IMR-90 (cell line): ENCODE data around the gene KRTAP4-16. TPM values are rescaled to one million over a fixed set of nuclear protein-coding genes. Genes with fewer than 3 reads are reported as not detected.

ENCODE experiments used
- ATAC-seq: fragments of 200-7000 bp; cut with Tn5 transposase; 2 replicates; pipeline ENCODE4 v1.9.1; 2020; ENCODE audit warnings: low read depth, mild to moderate bottlenecking, moderate library complexity
- BruUV-seq: library from RNA; stranded (reverse); fragments of 400-500 nt; replicated peaks from 2 replicates; lab custom pipeline; 2021; lab: Mats Ljungman, UMichigan
- CTCF ChIA-PET: fragments of 300-600 bp; formaldehyde crosslinking; extraction: SDS; loops from one replicate; lab custom pipeline; 2021; ENCODE audit warnings: antibody characterized with exemption; lab: Yijun Ruan, JAX
- POLR2A ChIA-PET: fragments of 300-600 bp; sonication (Branson Sonifier 250); formaldehyde crosslinking; loops from one replicate; lab custom pipeline; 2022; ENCODE audit warnings: antibody characterized with exemption; ENCODE audit not compliant: unreplicated experiment; lab: Charles Lee
- DNase-seq: peaks from one replicate; pipeline ENCODE4 v3.0.0; 2013
- H2AFZ ChIP-seq: replicated peaks from 2 replicates; pipeline ENCODE3; 2013; ENCODE audit warnings: low read length, mild to moderate bottlenecking; ENCODE audit not compliant: poor library complexity
- H2AK5ac ChIP-seq: 2 replicates; pipeline ENCODE4 v1.6.1; 2013; ENCODE audit warnings: low read depth, low read length, inconsistent platforms
- H2AK9ac ChIP-seq: replicated peaks from 2 replicates; pipeline ENCODE3; 2013; ENCODE audit warnings: mild to moderate bottlenecking, low read depth, low read length, moderate library complexity; ENCODE audit not compliant: poor library complexity
- H2BK120ac ChIP-seq: 2 replicates; pipeline ENCODE4 v1.6.1; 2013; ENCODE audit warnings: low read depth, low read length, inconsistent platforms
- H2BK15ac ChIP-seq: 3 replicates; pipeline ENCODE4 v1.6.1; 2013; ENCODE audit warnings: low read depth, low read length, inconsistent platforms
- H2BK20ac ChIP-seq: 2 replicates; pipeline ENCODE4 v1.6.1; 2013; ENCODE audit warnings: low read depth, mild to moderate bottlenecking, inconsistent platforms, low read length, moderate library complexity
- H2BK5ac ChIP-seq: 2 replicates; pipeline ENCODE4 v1.6.1; 2013; ENCODE audit warnings: mild to moderate bottlenecking, low read depth, low read length, inconsistent platforms; ENCODE audit not compliant: poor library complexity, severe bottlenecking
- H3K14ac ChIP-seq: replicated peaks from 2 replicates; pipeline ENCODE4 v1.6.1; 2013; ENCODE audit warnings: low read depth, low read length, inconsistent platforms
- H3K18ac ChIP-seq: 2 replicates; pipeline ENCODE4 v1.6.1; 2013; ENCODE audit warnings: low read depth, low read length, control low read depth
- H3K23ac ChIP-seq: 2 replicates; pipeline ENCODE4 v1.6.1; 2013; ENCODE audit warnings: low read depth, low read length, inconsistent platforms
- H3K27ac ChIP-seq: 2 replicates; pipeline ENCODE4 v1.5.1; 2013; ENCODE audit warnings: mild to moderate bottlenecking, control low read depth, low read length; ENCODE audit not compliant: insufficient read depth
- H3K27me3 ChIP-seq: 2 replicates; pipeline ENCODE4 v1.6.1; 2013; ENCODE audit warnings: low read length; ENCODE audit not compliant: control insufficient read depth, insufficient read depth
- H3K36me3 ChIP-seq: 2 replicates; pipeline ENCODE4 v1.6.1; 2013; ENCODE audit warnings: low read length, mixed read lengths; ENCODE audit not compliant: control insufficient read depth, insufficient read depth
- H3K4ac ChIP-seq: 2 replicates; pipeline ENCODE4 v1.6.1; 2013; ENCODE audit warnings: low read depth, low read length, inconsistent platforms
- H3K4me1 ChIP-seq: 2 replicates; pipeline ENCODE4 v1.6.1; 2013; ENCODE audit warnings: low read length, mixed read lengths; ENCODE audit not compliant: control insufficient read depth, insufficient read depth
- H3K4me2 ChIP-seq: 2 replicates; pipeline ENCODE4 v1.6.1; 2013; ENCODE audit warnings: low read depth, mild to moderate bottlenecking, control low read depth, low read length, moderate library complexity
- H3K4me3 ChIP-seq: 2 replicates; pipeline ENCODE4 v1.5.1; 2013; ENCODE audit warnings: low read depth, mild to moderate bottlenecking, control low read depth, low read length, moderate library complexity; ENCODE audit not compliant: insufficient read depth
- H3K56ac ChIP-seq: 2 replicates; pipeline ENCODE4 v1.6.1; 2013; ENCODE audit warnings: low read length, inconsistent platforms; ENCODE audit not compliant: insufficient read depth; ENCODE audit errors: extremely low read depth
- H3K79me1 ChIP-seq, 2 experiments: 2 replicates each; pipeline ENCODE4 v1.6.1; 2013; ENCODE audit warnings: low read length in 2 of 2, inconsistent platforms in 1 of 2, low read depth in 1 of 2
- H3K9ac ChIP-seq: 2 replicates; pipeline ENCODE4 v1.6.1; 2013; ENCODE audit warnings: low read depth, low read length, control low read depth
- H3K9me1 ChIP-seq: 2 replicates; pipeline ENCODE4 v1.6.1; 2013; ENCODE audit warnings: low read length, inconsistent platforms; ENCODE audit not compliant: insufficient read depth
- H3K9me3 ChIP-seq: 2 replicates; pipeline ENCODE4 v1.6.1; 2013; ENCODE audit warnings: low read length; ENCODE audit not compliant: control insufficient read depth, insufficient read depth
- H4K20me1 ChIP-seq: 2 replicates; pipeline ENCODE4 v1.6.1; 2013; ENCODE audit warnings: low read length, inconsistent platforms; ENCODE audit not compliant: insufficient read depth
- H4K5ac ChIP-seq: 2 replicates; pipeline ENCODE4 v1.6.1; 2013; ENCODE audit warnings: mild to moderate bottlenecking, low read depth, low read length, control low read depth
- H4K8ac ChIP-seq, 2 experiments: 2 replicates each; pipeline ENCODE4 v1.6.1; 2013; ENCODE audit warnings: low read depth in 2 of 2, low read length in 2 of 2, control low read depth in 1 of 2, inconsistent platforms in 1 of 2
- H4K91ac ChIP-seq: 2 replicates; pipeline ENCODE4 v1.6.1; 2013; ENCODE audit warnings: low read depth, low read length, inconsistent platforms; ENCODE audit not compliant: insufficient read depth
- BHLHE40 ChIP-seq: fragments of 150-350 bp; IDR thresholded peaks from 2 replicates; pipeline ENCODE4 v1.6.1; 2016; ENCODE audit warnings: mild to moderate bottlenecking, low read depth, low read length
- CEBPB ChIP-seq: IDR thresholded peaks from 2 replicates; pipeline ENCODE4 v1.6.1; 2012; ENCODE audit warnings: low read depth, low read length, improper control_type of control experiment
- CHD1 ChIP-seq: IDR thresholded peaks from 2 replicates; pipeline ENCODE4 v1.6.1; 2012; ENCODE audit warnings: low read depth, low read length, improper control_type of control experiment
- CTCF ChIP-seq: conservative IDR thresholded peaks from 2 replicates; pipeline ENCODE4 v1.5.1; 2012; ENCODE audit warnings: mild to moderate bottlenecking, low read depth, low read length, improper control_type of control experiment
- ELK1 ChIP-seq: fragments of 150-350 bp; IDR thresholded peaks from 2 replicates; pipeline ENCODE4 v1.6.1; 2016; ENCODE audit warnings: low read depth, mild to moderate bottlenecking, low read length, moderate library complexity, borderline replicate concordance
- FOS ChIP-seq: fragments of 150-350 bp; IDR thresholded peaks from 2 replicates; pipeline ENCODE4 v1.6.1; 2016; ENCODE audit warnings: low read depth, low read length
- MAFK ChIP-seq: IDR thresholded peaks from 2 replicates; pipeline ENCODE4 v1.6.1; 2012; ENCODE audit warnings: low read depth, low read length, improper control_type of control experiment
- MAZ ChIP-seq: IDR thresholded peaks from 2 replicates; pipeline ENCODE4 v1.6.1; 2012; ENCODE audit warnings: low read depth, mild to moderate bottlenecking, low read length, improper control_type of control experiment, moderate library complexity, borderline replicate concordance
- MXI1 ChIP-seq: IDR thresholded peaks from 2 replicates; pipeline ENCODE4 v1.6.1; 2012; ENCODE audit warnings: low read depth, mild to moderate bottlenecking, low read length, moderate library complexity, borderline replicate concordance
- NFE2L2 ChIP-seq: fragments of 150-350 bp; IDR thresholded peaks from 2 replicates; pipeline ENCODE4 v1.6.1; 2016; ENCODE audit warnings: low read depth, mild to moderate bottlenecking, low read length
- POLR2A ChIP-seq: IDR thresholded peaks from 2 replicates; pipeline ENCODE4 v1.6.1; 2012; ENCODE audit warnings: mild to moderate bottlenecking, low read depth, low read length
- RAD21 ChIP-seq: IDR thresholded peaks from 2 replicates; pipeline ENCODE4 v1.6.1; 2012; ENCODE audit warnings: low read length, improper control_type of control experiment
- RCOR1 ChIP-seq: IDR thresholded peaks from 2 replicates; pipeline ENCODE4 v1.6.1; 2012; ENCODE audit warnings: mild to moderate bottlenecking, low read length, improper control_type of control experiment; ENCODE audit not compliant: insufficient replicate concordance
- SMC3 ChIP-seq: fragments of 150-350 bp; IDR thresholded peaks from 2 replicates; pipeline ENCODE4 v1.6.1; 2016; ENCODE audit warnings: low read depth, mild to moderate bottlenecking, antibody characterized with exemption, low read length, moderate library complexity
- USF2 ChIP-seq: fragments of 150-350 bp; IDR thresholded peaks from 2 replicates; pipeline ENCODE4 v1.6.1; 2017; ENCODE audit warnings: mild to moderate bottlenecking, antibody characterized with exemption, low read length, low read depth
- WGBS, 2 experiments: methylation state at CpG; one replicate each; pipeline versions ENCODE4 v1.1.5 to v1.1.7; 2013; ENCODE audit warnings: missing lambda C conversion rate in 2 of 2; ENCODE audit not compliant: insufficient read length in 1 of 2; ENCODE audit errors: extremely low coverage in 2 of 2; 5-methylcytosine and 5-hydroxymethylcytosine counted together
- dilution Hi-C: fragments of 300-500 bp; cut with HindIII; formaldehyde crosslinking; loops from one replicate; pipeline ENCODE4 v1.14.3; 2018; ENCODE audit warnings: low sequenced_read_pairs; ENCODE audit not compliant: unreplicated experiment
- in situ Hi-C: fragments of 300-500 bp; cut with MboI; formaldehyde crosslinking; loops from 3 replicates; pipeline ENCODE4 v1.14.3; 2019; ENCODE audit warnings: low sequenced_read_pairs, inconsistent platforms, mixed read lengths
- intact Hi-C: fragments of 100-400 bp; cut with micrococcal nuclease; formaldehyde crosslinking; loops from 2 replicates; pipeline ENCODE4 v1.10.0; 2022
- polyA plus RNA-seq, 3 experiments: library from polyadenylated mRNA; depleted of rRNA; stranded (reverse); fragments of >200 nt; gene quantifications; 2 replicates each; pipeline ENCODE4 v1.2.3, GENCODE V29; 2012; ENCODE audit warnings: low replicate concordance in 1 of 3
- total RNA-seq: library from RNA; depleted of rRNA; stranded (reverse); fragments of >200 nt; gene quantifications from 2 replicates; pipeline ENCODE4 v1.2.3, GENCODE V29; 2012

Gene KRTAP4-16
- total and polyA plus RNA-seq, 2 of the 4 experiments (the other 2 are of a cell fraction) = not detected

GRCh38 chr17:41060052-41060604 lies 41.9 kb downstream of the KRTAP4-16 start, which contains the start of gene KRTAP2-3:
Gene KRTAP2-3, minus strand, starts transcription at chr17:41060114. Its CDS starts 64 bp downstream, at chr17:41060050.
- in situ Hi-C loops (no loop called here), dilution Hi-C loops (no loop called here), intact Hi-C loops (loop anchor here (2.0 to 5.0 kb wide), 5 partner anchors 151 to 587 kb away; no protein-coding TSS in a partner anchor)
- Histone ChIP-seq H4K91ac (peak within 1 kb of the TSS; percentile 92), H3K14ac (peak within 1 kb of the TSS; percentile 96), H3K9me1 (peaks cover 2% of the 10 kb centered on the region; the same call in 1 of the 2 replicates), H2BK120ac (peak within 1 kb of the TSS; percentile 99), H2BK20ac (peak within 1 kb of the TSS; percentile 100), H3K27ac (peak within 1 kb of the TSS; percentile 94), H2AFZ (no peak within 1 kb of the TSS), H4K8ac (peak within 1 kb of the TSS; percentile 95 to 99), H3K18ac (peak within 1 kb of the TSS; percentile 99), H2AK9ac (peak within 1 kb of the TSS; percentile 18), H2AK5ac (peak within 1 kb of the TSS; percentile 93), H3K9me3 (no peaks in the 10 kb centered on the region), H3K79me1 (no peaks in the 10 kb centered on the region), H4K20me1 (no peaks in the 10 kb centered on the region), H3K4me2 (peak within 1 kb of the TSS; percentile 72), H3K4me1 (peaks cover 16% of the 10 kb centered on the region), H2BK15ac (peak within 1 kb of the TSS; percentile 53; the same call in 2 of the 3 replicates), H3K56ac (peak within 1 kb of the TSS; percentile 86), H3K4me3 (no peak within 1 kb of the TSS), H3K27me3 (no peaks in the 10 kb centered on the region), H4K5ac (peak within 1 kb of the TSS; percentile 97), H2BK5ac (peak within 1 kb of the TSS; percentile 98), H3K9ac (peak within 1 kb of the TSS; percentile 55; the same call in 1 of the 2 replicates), H3K36me3 (no peaks in the 10 kb centered on the region), H3K23ac (peak within 1 kb of the TSS; percentile 97), H3K4ac (peak within 1 kb of the TSS; percentile 98)
- DNase-seq = peak; percentile 97
- CTCF ChIA-PET = interaction anchor here (1.1 to 2.1 kb wide), 2 partner anchors 21 to 262 kb away, joined by 3 to 7 read pairs; no protein-coding TSS in a partner anchor
- POLR2A ChIA-PET = interaction anchor here (3.0 kb wide), 1 partner anchor 151 kb away, joined by 12 read pairs; no protein-coding TSS in a partner anchor
- no TSS peak for BruUV-seq
- WGBS, 2 experiments = 52% methylated on average over 3 of the region's 6 CpGs; no CpG with 5 or more reads in 1 of the 2 experiments
- ATAC-seq = peak; percentile 44
- TF ChIP-seq RCOR1 (no peak), CEBPB (no peak), RAD21 (no peak), MXI1 (no peak), CHD1 (no peak), CTCF (no peak), MAFK (peak; percentile 79), ELK1 (no peak), SMC3 (no peak), NFE2L2 (no peak), MAZ (no peak), FOS (peak; percentile 86), USF2 (no peak), POLR2A (no peak), BHLHE40 (peak; percentile 78)
